ENCODE measurements around the gene FGGY.
A peak's percentile ranks its signal among the peaks of the same experiment; 100 is the strongest.

FGGY gene

DNA sequence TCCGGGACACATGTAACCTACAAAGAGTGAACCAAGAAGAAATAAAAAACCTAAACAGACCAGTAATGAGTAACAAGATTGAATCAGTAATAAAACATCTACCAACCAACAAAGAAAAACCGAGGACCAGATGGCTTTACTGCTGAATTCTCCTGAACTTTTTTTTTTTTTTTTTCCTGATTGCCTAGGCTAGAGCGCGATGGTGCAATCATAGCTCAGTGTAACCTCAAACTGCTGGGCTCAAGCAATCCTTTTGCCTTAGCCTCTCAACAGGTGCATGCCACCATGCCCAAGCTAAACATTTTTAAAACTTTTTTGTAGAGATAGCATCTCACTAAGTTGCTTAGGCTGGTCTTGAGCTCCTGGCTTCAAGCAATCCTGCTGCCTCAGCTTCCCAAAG is 11.2 kb upstream of the FGGY start:
- DNase-seq (ENCODE audit: low spot score), result no peak
- in situ Hi-C loops (cut with MboI; ENCODE audit: low sequenced_read_pairs, unreplicated experiment), result loop anchor here (25.0 kb wide), 1 partner anchor 498 kb away; the partner anchor contains the start of gene JUN
- TF ChIP-seq, protein P1, sequence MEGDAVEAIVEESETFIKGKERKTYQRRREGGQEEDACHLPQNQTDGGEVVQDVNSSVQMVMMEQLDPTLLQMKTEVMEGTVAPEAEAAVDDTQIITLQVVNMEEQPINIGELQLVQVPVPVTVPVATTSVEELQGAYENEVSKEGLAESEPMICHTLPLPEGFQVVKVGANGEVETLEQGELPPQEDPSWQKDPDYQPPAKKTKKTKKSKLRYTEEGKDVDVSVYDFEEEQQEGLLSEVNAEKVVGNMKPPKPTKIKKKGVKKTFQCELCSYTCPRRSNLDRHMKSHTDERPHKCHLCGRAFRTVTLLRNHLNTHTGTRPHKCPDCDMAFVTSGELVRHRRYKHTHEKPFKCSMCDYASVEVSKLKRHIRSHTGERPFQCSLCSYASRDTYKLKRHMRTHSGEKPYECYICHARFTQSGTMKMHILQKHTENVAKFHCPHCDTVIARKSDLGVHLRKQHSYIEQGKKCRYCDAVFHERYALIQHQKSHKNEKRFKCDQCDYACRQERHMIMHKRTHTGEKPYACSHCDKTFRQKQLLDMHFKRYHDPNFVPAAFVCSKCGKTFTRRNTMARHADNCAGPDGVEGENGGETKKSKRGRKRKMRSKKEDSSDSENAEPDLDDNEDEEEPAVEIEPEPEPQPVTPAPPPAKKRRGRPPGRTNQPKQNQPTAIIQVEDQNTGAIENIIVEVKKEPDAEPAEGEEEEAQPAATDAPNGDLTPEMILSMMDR (IDR thresholded peaks at IDR 0.05; ENCODE audit: borderline replicate concordance, control extremely low read depth, extremely low read depth, insufficient read depth, missing control alignments), result no peak

DNA sequence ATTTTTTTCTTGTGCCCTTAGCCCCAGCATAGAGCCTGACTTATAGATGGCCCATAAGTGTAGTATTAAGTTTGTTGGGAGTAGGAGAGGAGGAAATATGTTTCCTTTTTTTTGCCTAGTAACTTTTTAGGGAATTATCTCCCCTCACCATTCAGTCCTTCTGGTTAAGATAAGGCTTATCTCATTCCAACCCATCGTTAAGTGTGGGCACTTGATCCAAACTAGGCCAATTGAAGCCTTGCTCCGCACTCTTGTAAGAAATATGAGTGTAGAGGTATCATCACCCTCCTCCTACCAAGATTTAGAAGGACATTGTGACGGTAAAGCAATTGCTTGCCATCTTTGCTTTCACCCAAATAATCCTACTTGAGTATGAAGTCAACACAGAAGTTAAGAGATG is 8.8 kb upstream of the FGGY start:
- DNase-seq (ENCODE audit: low spot score), result no peak
- in situ Hi-C loops (cut with MboI; ENCODE audit: low sequenced_read_pairs, unreplicated experiment), result loop anchor here (25.0 kb wide), 1 partner anchor 501 kb away; the partner anchor contains the start of gene JUN

DNA sequence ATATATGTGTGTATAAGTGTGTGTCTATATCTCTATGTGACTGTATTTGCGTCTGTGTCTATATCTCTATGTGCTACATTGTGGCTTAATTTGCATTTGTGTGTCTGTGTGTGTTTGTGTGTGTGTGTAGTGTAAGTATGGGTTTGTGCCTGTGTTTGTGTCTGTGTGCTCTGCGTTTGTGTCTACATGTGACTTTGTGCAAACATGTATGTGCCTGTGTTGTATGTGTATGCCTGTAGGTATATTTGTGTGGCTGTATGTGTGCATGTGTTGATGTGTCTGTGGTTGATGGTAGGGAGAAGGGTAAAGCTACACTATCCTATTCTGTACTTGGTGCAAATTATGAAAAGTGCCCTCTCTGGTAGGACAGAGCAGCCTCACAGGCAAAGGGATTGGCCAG is 7.3 kb upstream of the FGGY start:
- in situ Hi-C loops (cut with MboI; ENCODE audit: low sequenced_read_pairs, unreplicated experiment), result loop anchor here (25.0 kb wide), 1 partner anchor 502 kb away; the partner anchor contains the start of gene JUN
- no peak for DNase-seq (ENCODE audit: low spot score)
- TF ChIP-seq, protein P1 (IDR thresholded peaks at IDR 0.05; ENCODE audit: borderline replicate concordance, control extremely low read depth, extremely low read depth, insufficient read depth, missing control alignments), result no peak

More for the DNA sequence above, 8.8 kb upstream of the FGGY start:
- TF ChIP-seq, protein P1 (IDR thresholded peaks at IDR 0.05; ENCODE audit: borderline replicate concordance, control extremely low read depth, extremely low read depth, insufficient read depth, missing control alignments), result no peak

DNA sequence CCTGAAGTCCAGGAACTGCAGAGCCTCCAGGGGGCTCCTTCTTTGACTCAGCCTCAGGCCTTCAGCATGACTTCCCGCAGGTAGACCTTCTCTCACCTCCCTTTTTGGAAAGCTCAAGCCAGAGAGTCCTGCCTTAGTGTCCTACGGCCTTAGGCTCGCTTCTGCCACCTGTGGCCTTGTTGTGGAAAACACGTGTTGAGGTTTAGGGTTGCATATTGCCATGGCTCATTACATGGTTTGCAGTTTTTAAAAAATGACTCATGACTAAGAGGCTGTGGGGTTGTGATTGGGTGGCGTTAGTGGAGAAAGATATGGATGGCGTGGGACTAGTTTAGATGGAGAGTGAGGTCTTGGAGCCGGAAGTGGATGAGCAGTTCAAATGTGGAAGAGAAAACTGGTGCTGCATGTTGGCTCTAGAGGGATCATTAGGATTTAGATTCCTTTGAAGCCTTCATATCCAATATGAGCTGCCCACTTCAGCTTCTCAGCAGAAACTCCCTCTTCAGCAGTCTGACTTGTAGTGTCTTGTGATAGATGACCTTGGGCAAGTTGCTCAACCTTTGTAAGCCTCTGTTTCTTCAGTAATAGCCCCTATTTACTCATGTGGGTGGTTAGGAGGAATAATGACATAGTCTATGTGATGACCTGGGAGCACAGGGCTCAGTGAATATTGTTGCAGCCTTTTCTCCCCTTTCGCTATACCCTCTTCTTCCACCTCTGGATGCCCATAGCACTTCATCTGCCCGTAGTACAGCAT is 6.5 kb upstream of the FGGY start:
- peak; percentile 53 for DNase-seq (ENCODE audit: low spot score)
- TF ChIP-seq, protein P1 (IDR thresholded peaks at IDR 0.05; ENCODE audit: borderline replicate concordance, control extremely low read depth, extremely low read depth, insufficient read depth, missing control alignments), result peak; percentile 46
- in situ Hi-C loops (cut with MboI; ENCODE audit: low sequenced_read_pairs, unreplicated experiment), result loop anchor here (25.0 kb wide), 1 partner anchor 503 kb away; the partner anchor contains the start of gene JUN

DNA sequence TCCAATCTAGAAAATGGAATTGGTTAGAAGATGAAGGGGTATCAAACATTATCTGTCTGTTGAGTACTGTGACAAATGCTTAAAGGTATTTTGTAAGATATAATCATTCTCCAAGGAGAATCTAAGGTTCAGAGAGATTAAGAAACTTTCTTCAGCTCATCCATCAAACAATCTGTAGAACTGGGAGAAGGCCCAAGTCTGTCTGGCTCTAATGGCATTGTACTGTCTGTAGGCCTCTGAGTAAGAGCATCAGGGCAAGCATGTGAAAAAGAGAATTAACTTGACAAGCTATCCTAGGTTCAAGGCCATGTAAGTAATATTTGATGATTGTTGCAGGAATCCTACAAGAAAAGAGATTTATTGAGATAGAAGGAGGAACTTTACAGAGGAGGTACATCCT is 5.3 kb upstream of the FGGY start:
- in situ Hi-C loops (cut with MboI; ENCODE audit: low sequenced_read_pairs, unreplicated experiment), result loop anchor here (25.0 kb wide), 1 partner anchor 504 kb away; the partner anchor contains the start of gene JUN
- TF ChIP-seq, protein P1 (IDR thresholded peaks at IDR 0.05; ENCODE audit: borderline replicate concordance, control extremely low read depth, extremely low read depth, insufficient read depth, missing control alignments), result no peak
- no peak for DNase-seq (ENCODE audit: low spot score)

DNA sequence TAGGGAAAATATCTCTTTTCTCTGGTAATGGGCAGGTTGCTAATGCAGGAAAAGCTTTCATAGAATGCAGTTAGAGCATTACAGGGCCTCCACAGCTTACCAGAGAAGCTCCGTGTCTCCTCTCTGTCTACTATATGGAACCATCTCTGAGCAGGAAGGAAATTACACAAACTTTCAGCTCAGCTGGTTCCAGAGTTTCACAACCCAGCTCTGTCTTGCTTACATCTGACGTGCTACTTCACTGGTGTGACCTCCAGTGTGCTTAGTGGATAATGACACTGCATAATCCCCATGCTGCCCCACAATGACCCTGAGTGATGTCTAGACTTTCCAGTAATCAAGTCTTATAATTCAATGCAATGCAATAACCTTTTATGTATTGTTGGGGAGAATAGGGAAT is 4.3 kb upstream of the FGGY start:
- in situ Hi-C loops (cut with MboI; ENCODE audit: low sequenced_read_pairs, unreplicated experiment), result loop anchor here (25.0 kb wide), 1 partner anchor 505 kb away; the partner anchor contains the start of gene JUN
- TF ChIP-seq, protein P1 (IDR thresholded peaks at IDR 0.05; ENCODE audit: borderline replicate concordance, control extremely low read depth, extremely low read depth, insufficient read depth, missing control alignments), result no peak
- peak; percentile 58 for DNase-seq (ENCODE audit: low spot score)

All from GM13976 (cell line).